Sigmoid colon (tissue), 4 donors: ENCODE measurements around the gene PRICKLE1.

Source experiments
- EP300 ChIP-seq, 4 donors: sonication (generic); formaldehyde crosslinking; IDR thresholded peaks; one replicate each; pipeline ENCODE4 v1.6.1; 2017; ENCODE audit warnings: antibody characterized with exemption in 4 of 4
- POLR2A ChIP-seq, 2 donors: fragments of 450-650 bp; IDR thresholded peaks; one replicate each; pipeline ENCODE4 v1.6.1; 2016; ENCODE audit warnings: antibody characterized with exemption in 2 of 2, mild to moderate bottlenecking in 2 of 2, moderate library complexity in 2 of 2
- POLR2AphosphoS5 ChIP-seq, 4 donors: sonication (generic); formaldehyde crosslinking; IDR thresholded peaks; one replicate each; pipeline ENCODE4 v1.6.1; 2017; ENCODE audit warnings: antibody characterized with exemption in 4 of 4
- TF ChIP-seq, protein P1 (sequence below), 4 experiments: fragments of 450-650 bp in 3 of 4; fragments of 200-600 bp in 1 of 4; IDR thresholded peaks; one replicate each; pipeline ENCODE4 v1.5.1; 2016 to 2019; ENCODE audit warnings: antibody characterized with exemption in 4 of 4, mild to moderate bottlenecking in 3 of 4, moderate library complexity in 2 of 4

- no peak for TF ChIP-seq POLR2AphosphoS5 (IDR thresholded peaks at IDR 0.05)
- TF ChIP-seq, protein P1, sequence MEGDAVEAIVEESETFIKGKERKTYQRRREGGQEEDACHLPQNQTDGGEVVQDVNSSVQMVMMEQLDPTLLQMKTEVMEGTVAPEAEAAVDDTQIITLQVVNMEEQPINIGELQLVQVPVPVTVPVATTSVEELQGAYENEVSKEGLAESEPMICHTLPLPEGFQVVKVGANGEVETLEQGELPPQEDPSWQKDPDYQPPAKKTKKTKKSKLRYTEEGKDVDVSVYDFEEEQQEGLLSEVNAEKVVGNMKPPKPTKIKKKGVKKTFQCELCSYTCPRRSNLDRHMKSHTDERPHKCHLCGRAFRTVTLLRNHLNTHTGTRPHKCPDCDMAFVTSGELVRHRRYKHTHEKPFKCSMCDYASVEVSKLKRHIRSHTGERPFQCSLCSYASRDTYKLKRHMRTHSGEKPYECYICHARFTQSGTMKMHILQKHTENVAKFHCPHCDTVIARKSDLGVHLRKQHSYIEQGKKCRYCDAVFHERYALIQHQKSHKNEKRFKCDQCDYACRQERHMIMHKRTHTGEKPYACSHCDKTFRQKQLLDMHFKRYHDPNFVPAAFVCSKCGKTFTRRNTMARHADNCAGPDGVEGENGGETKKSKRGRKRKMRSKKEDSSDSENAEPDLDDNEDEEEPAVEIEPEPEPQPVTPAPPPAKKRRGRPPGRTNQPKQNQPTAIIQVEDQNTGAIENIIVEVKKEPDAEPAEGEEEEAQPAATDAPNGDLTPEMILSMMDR (IDR thresholded peaks at IDR 0.05): no peak
- no peak for TF ChIP-seq EP300 (IDR thresholded peaks at IDR 0.05)
- TF ChIP-seq POLR2A (IDR thresholded peaks at IDR 0.05): no peak
Observed at GRCh38 chr12:42410340-42410739, 179.2 kb downstream of the PRICKLE1 start.
